Activated naive CD8-positive, alpha-beta T cell (primary cell): ENCODE results near the gene CYB561.

ENCODE experiments used
- H3K27ac Mint-ChIP-seq: one replicate; pipeline ENCODE4 v1.8.0; 2021; ENCODE audit warnings: mixed read lengths
- H3K27me3 Mint-ChIP-seq: one replicate; pipeline ENCODE4 v1.8.0; 2021; ENCODE audit warnings: mixed read lengths
- H3K36me3 Mint-ChIP-seq: one replicate; pipeline ENCODE4 v1.8.0; 2021; ENCODE audit warnings: mixed read lengths
- H3K4me1 Mint-ChIP-seq: one replicate; pipeline ENCODE4 v1.8.0; 2021; ENCODE audit warnings: low read depth, mixed read lengths
- H3K4me3 Mint-ChIP-seq: one replicate; pipeline ENCODE4 v1.8.0; 2021; ENCODE audit warnings: mild to moderate bottlenecking, mixed read lengths
- H3K9me3 Mint-ChIP-seq: one replicate; pipeline ENCODE4 v1.8.0; 2021; ENCODE audit warnings: low read depth, mixed read lengths

Gene CYB561

DNA sequence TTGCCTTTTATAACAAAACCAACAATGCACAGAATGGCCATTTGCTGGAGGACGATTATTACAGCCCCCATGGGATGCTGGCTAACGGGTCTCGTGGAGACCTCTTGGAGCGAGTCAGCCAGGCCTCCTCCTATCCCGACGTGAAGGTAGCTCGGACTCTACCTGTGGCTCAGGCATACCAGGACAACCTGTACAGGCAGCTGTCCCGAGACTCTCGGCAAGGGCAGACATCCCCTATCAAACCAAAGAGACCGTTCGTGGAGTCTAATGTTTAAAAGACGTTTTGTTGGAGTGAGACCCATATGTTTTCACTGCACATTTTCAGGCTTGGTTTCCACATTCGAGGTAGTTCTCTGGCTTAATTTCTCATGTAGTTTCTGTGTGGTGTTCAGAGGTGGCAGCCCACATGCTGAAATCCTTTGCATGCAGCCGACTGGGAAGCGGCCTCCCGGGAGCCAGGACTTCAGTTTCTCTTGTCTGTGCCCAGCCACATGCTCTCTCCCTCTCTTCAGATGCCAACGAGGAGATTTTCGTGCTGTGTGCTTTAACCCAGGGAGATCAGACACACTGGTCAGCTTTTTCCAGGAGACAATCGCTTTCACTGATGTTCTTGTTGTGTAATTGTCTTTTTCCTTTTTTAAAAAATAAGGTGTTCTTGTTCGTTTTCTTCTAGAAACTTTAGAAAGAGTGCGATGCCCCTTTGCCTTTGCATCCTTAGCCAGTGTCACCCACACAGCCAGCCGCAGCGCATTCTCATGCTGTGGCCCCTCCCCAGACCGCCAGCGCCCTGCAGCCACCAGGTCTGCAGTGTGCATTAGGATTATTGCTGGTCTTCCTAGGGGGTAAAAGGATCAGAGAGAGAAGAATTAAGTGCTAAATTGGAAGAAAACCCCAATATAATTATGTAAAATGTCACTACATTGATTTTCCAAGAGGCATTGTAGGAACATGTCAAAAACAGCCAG lies 24.1 kb downstream of the CYB561 start:
- H3K9me3 Mint-ChIP-seq = no peaks in the 10 kb centered on the region
- no peak overlapping the region for H3K4me3 Mint-ChIP-seq
- H3K27ac Mint-ChIP-seq = no peak overlapping the region
- no peaks in the 10 kb centered on the region for H3K27me3 Mint-ChIP-seq
- H3K36me3 Mint-ChIP-seq = no peaks in the 10 kb centered on the region
- peaks cover 24% of the 10 kb centered on the region for H3K4me1 Mint-ChIP-seq

GRCh38 chr17:63420868-63421680 lies 25.0 kb downstream of the CYB561 start:
- no peaks in the 10 kb centered on the region for H3K36me3 Mint-ChIP-seq
- H3K27me3 Mint-ChIP-seq = no peaks in the 10 kb centered on the region
- H3K27ac Mint-ChIP-seq = peak overlapping the region; percentile 12
- H3K9me3 Mint-ChIP-seq = no peaks in the 10 kb centered on the region
- H3K4me3 Mint-ChIP-seq = no peak overlapping the region
- peaks cover 18% of the 10 kb centered on the region for H3K4me1 Mint-ChIP-seq

DNA sequence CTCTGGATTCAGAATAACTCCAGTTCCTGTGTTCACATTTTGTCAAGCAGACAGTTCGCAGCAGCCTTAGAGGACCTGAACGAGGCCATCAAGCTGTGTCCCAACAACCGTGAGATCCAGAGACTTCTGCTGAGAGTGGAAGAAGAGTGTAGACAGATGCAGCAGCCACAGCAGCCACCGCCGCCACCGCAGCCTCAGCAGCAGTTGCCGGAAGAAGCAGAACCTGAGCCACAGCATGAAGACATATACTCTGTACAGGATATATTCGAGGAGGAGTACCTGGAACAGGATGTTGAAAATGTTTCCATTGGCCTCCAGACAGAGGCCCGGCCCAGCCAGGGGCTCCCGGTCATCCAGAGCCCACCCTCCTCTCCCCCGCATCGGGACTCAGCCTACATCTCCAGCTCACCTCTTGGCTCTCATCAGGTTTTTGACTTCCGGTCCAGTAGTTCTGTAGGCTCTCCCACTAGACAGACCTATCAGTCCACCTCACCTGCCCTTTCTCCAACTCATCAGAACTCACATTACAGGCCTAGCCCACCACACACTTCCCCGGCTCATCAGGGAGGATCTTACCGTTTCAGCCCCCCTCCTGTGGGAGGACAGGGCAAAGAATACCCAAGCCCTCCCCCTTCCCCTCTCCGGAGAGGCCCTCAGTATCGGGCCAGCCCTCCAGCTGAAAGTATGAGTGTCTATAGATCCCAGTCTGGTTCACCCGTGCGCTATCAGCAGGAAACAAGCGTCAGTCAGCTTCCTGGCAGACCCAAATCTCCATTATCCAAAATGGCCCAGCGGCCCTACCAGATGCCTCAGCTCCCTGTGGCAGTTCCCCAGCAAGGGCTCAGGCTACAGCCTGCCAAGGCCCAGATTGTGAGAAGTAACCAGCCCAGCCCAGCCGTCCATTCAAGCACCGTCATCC lies 25.9 kb downstream of the CYB561 start:
- peak overlapping the region; percentile 75 for H3K27ac Mint-ChIP-seq
- H3K9me3 Mint-ChIP-seq = no peaks in the 10 kb centered on the region
- H3K4me3 Mint-ChIP-seq = peak overlapping the region; percentile 54
- no peaks in the 10 kb centered on the region for H3K27me3 Mint-ChIP-seq
- peaks cover 16% of the 10 kb centered on the region for H3K4me1 Mint-ChIP-seq
- no peaks in the 10 kb centered on the region for H3K36me3 Mint-ChIP-seq

DNA sequence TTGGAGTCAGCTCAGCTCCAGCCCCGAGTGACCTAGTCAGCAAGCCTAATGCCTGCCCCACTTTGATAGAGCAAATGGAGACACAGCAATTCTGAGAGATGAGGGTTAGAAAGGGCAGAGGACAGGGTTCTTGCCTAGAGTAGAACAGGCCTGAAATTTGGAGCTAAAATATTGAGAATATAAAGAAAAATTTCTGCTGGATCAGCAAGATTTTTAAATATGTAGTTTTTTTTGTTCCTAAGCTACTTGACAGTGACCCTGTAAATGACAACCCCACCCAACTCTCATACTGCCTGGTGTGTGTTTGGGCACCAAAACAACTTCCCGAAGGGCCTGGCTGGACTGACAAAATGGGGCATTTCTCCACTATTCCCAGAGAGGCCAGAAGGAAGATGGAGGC lies 26.7 kb downstream of the CYB561 start:
- peaks cover 2% of the 10 kb centered on the region for H3K36me3 Mint-ChIP-seq
- H3K9me3 Mint-ChIP-seq = no peaks in the 10 kb centered on the region
- H3K4me1 Mint-ChIP-seq = peaks cover 16% of the 10 kb centered on the region
- no peaks in the 10 kb centered on the region for H3K27me3 Mint-ChIP-seq
- no peak overlapping the region for H3K27ac Mint-ChIP-seq
- no peak overlapping the region for H3K4me3 Mint-ChIP-seq

GRCh38 chr17:63418540-63418939 lies 27.6 kb downstream of the CYB561 start:
- Mint-ChIP-seq H3K27ac (no peak overlapping the region), H3K4me1 (peaks cover 16% of the 10 kb centered on the region), H3K27me3 (no peaks in the 10 kb centered on the region), H3K36me3 (peaks cover 2% of the 10 kb centered on the region), H3K9me3 (no peaks in the 10 kb centered on the region), H3K4me3 (no peak overlapping the region)

- Mint-ChIP-seq H3K4me3 (no peak overlapping the region), H3K27me3 (no peaks in the 10 kb centered on the region), H3K36me3 (peaks cover 2% of the 10 kb centered on the region), H3K4me1 (peaks cover 3% of the 10 kb centered on the region), H3K9me3 (no peaks in the 10 kb centered on the region), H3K27ac (no peak overlapping the region)
Measured at GRCh38 chr17:63414222-63414621, 31.9 kb downstream of the CYB561 start.

DNA sequence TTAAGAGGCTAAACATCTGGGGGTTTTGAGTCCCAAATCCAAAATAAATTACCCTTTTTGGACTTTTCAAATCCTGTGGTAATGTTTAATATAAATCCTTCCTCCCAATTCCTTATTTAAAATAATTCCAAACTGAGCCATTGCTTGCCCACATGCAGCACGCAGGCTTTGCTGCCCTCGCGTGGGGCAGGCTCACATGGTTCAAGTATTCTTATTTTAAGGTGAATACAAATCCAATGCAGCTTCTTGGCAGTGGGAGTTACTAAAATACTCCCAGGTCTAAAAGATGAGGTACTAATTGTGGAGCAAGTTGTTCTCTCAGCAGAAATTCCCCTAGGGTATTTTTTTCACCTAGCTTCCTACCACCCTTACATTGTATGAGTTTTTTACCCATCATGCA lies 33.0 kb downstream of the CYB561 start:
- peaks cover 2% of the 10 kb centered on the region for H3K36me3 Mint-ChIP-seq
- H3K4me1 Mint-ChIP-seq = no peaks in the 10 kb centered on the region
- H3K27me3 Mint-ChIP-seq = no peaks in the 10 kb centered on the region
- no peaks in the 10 kb centered on the region for H3K9me3 Mint-ChIP-seq
- no peak overlapping the region for H3K27ac Mint-ChIP-seq
- H3K4me3 Mint-ChIP-seq = no peak overlapping the region

- Mint-ChIP-seq H3K27me3 (no peaks in the 10 kb centered on the region), H3K27ac (no peak overlapping the region), H3K4me3 (no peak overlapping the region), H3K9me3 (no peaks in the 10 kb centered on the region), H3K36me3 (peaks cover 2% of the 10 kb centered on the region), H3K4me1 (no peaks in the 10 kb centered on the region)
Measured at GRCh38 chr17:63412234-63412633, 33.9 kb downstream of the CYB561 start.

- Mint-ChIP-seq H3K9me3 (no peaks in the 10 kb centered on the region), H3K27me3 (no peaks in the 10 kb centered on the region), H3K36me3 (no peaks in the 10 kb centered on the region), H3K4me1 (no peaks in the 10 kb centered on the region), H3K4me3 (no peak overlapping the region), H3K27ac (no peak overlapping the region)
Measured at GRCh38 chr17:63407741-63408330, 38.3 kb downstream of the CYB561 start.

DNA sequence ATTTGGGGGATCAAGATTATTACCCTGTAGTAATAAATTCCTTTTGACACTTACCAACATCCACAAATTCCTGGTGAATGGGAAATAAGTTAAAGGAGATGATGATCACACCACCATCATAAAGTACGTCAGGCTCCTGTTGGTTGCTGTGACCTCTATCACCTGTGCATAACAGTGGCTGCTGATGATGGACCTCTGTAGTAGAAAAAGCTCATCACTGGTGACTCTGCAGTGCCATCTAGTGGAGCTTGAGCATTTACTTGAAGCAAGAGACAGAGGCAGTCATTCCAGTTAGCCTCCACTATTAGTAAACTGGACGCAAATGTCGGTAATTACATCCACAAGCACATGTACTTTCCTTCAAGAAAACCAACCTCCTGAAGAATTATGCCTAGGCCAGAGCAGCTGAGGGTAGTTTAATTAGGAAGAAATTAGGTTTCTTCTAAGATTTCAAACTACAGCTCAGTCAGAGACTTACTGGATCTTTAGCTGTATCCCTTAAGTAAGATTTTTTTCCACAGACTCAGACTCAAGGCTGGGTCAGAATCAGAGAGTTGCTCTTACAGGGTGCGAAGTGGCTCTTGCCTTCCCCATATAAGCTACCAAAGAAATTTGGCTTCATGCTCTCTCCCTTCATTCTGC lies 39.3 kb downstream of the CYB561 start:
- H3K27ac Mint-ChIP-seq = no peak overlapping the region
- H3K27me3 Mint-ChIP-seq = no peaks in the 10 kb centered on the region

GRCh38 chr17:63405741-63406261 lies 40.3 kb downstream of the CYB561 start:
- Mint-ChIP-seq H3K27ac (no peak overlapping the region), H3K36me3 (peaks cover 8% of the 10 kb centered on the region), H3K27me3 (no peaks in the 10 kb centered on the region), H3K4me1 (no peaks in the 10 kb centered on the region), H3K4me3 (no peak overlapping the region), H3K9me3 (no peaks in the 10 kb centered on the region)

More for the DNA sequence above, 39.3 kb downstream of the CYB561 start:
- H3K9me3 Mint-ChIP-seq = no peaks in the 10 kb centered on the region
- H3K4me1 Mint-ChIP-seq = no peaks in the 10 kb centered on the region
- H3K36me3 Mint-ChIP-seq = peaks cover 4% of the 10 kb centered on the region
- no peak overlapping the region for H3K4me3 Mint-ChIP-seq

GRCh38 chr17:63405020-63405419 lies 41.1 kb downstream of the CYB561 start:
- H3K27ac Mint-ChIP-seq = no peak overlapping the region
- no peaks in the 10 kb centered on the region for H3K27me3 Mint-ChIP-seq
- H3K9me3 Mint-ChIP-seq = no peaks in the 10 kb centered on the region
- no peaks in the 10 kb centered on the region for H3K4me1 Mint-ChIP-seq
- peaks cover 9% of the 10 kb centered on the region for H3K36me3 Mint-ChIP-seq
- H3K4me3 Mint-ChIP-seq = no peak overlapping the region

DNA sequence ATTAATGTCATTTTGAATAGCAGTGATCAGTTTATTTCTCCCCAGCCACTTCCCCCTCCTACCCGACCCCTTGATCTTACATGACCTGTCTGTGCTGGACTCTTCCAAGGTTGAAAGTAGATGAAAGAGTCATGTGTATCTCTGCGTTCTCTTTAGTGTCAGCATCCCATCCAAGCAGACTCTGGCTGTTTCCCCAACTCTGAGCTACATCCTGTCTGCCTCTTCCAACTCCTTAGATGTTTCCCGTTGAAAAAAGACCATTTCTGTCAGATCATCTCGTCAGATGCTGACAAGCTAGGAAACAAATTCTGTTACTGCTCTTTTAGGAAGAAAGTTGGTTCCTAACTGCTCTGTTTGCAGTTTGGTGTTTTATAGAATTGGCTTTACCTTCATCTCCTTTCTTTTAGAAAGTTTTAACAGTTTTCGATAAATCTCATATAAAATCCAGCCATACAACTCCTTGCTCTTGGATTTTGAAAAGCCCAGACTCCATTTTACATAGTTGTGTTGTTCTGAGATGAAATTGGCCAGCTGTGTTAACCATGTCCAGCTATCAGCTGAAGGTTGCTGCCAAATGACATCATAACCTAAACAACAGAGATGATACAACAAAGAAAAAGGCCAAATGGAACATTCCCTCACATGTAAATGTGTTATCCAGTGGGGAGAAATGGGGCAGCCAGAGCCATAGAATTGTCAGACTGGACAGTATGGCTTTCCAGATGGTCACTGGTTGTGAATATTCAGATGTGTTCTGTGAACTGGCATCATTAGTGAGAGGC lies 43.5 kb downstream of the CYB561 start:
- Mint-ChIP-seq H3K4me1 (no peaks in the 10 kb centered on the region), H3K4me3 (no peak overlapping the region), H3K36me3 (peaks cover 10% of the 10 kb centered on the region), H3K27ac (no peak overlapping the region), H3K9me3 (no peaks in the 10 kb centered on the region), H3K27me3 (no peaks in the 10 kb centered on the region)
